K562 (cell line): ENCODE results near the gene MYO16. TPM values are rescaled to one million over a fixed set of nuclear protein-coding genes. Genes with fewer than 3 reads are reported as not detected.

ENCODE experiments used
- ATAC-seq: fragments of 200-7000 bp; cut with Tn5 transposase; 3 replicates; pipeline ENCODE4 v1.9.1; 2020; ENCODE audit warnings: moderate library complexity
- BruUV-seq: library from RNA; stranded (reverse); fragments of 400-500 nt; replicated peaks from 2 replicates; lab custom pipeline; 2021; lab: Mats Ljungman, UMichigan
- CTCF ChIA-PET: fragments of 300-600 bp; formaldehyde crosslinking; extraction: SDS; loops from one replicate; lab custom pipeline; 2021; ENCODE audit warnings: low intra/inter-chr PET ratio; lab: Yijun Ruan, JAX
- POLR2A ChIA-PET: fragments of 300-600, 350-650 bp; sonication (Branson Sonifier 250); formaldehyde crosslinking; extraction: SDS; loops from one replicate; lab custom pipeline; 2021; ENCODE audit warnings: antibody characterized with exemption, inconsistent platforms; lab: Yijun Ruan, JAX
- DNase-seq, 4 experiments: peaks; one replicate each; pipeline versions ENCODE4 v3.0.0 to v3.0.0-alpha.2; 2011 to 2018; ENCODE audit warnings: low spot score in 3 of 4, mixed read lengths in 3 of 4; ENCODE audit errors: extremely low read depth in 1 of 4
- FAIRE-seq: peaks from 2 replicates; lab custom pipeline; 2011; peaks lifted over from hg19 to GRCh38; lab: Jason Lieb, UNC
- H2AFZ ChIP-seq: 2 replicates; pipeline ENCODE4 v1.6.0; 2011; ENCODE audit warnings: low read depth, low read length, control low read depth, inconsistent platforms
- H3K27ac ChIP-seq: fragments of 200-600 bp; 3 replicates; pipeline ENCODE4 v1.8.0; 2011; ENCODE audit warnings: low read depth, mild to moderate bottlenecking, control low read depth, inconsistent platforms, low read length, moderate library complexity, mixed read lengths; ENCODE audit errors: extremely low read depth
- H3K27me3 ChIP-seq, 2 experiments: fragments of 300-600 bp in 1 of 2; 2 replicates in 1 of 2; 3 replicates in 1 of 2; pipeline versions ENCODE4 v1.6.0 to v1.8.0; 2011; ENCODE audit warnings: inconsistent platforms in 2 of 2, low read length in 2 of 2, mild to moderate bottlenecking in 1 of 2, mixed read lengths in 1 of 2, moderate library complexity in 1 of 2; ENCODE audit not compliant: control insufficient read depth in 2 of 2, insufficient read depth in 2 of 2
- H3K36me3 ChIP-seq: fragments of 300-600 bp; 3 replicates; pipeline ENCODE4 v1.8.0; 2011; ENCODE audit warnings: mild to moderate bottlenecking, low read length, inconsistent platforms; ENCODE audit not compliant: control insufficient read depth, insufficient read depth
- H3K4me1 ChIP-seq, 2 experiments: fragments of 200-600 bp in 1 of 2; replicated peaks in 1 of 2; 2 replicates in 1 of 2; 3 replicates in 1 of 2; pipeline versions ENCODE4 v1.5.1 to v1.8.0; 2011; ENCODE audit warnings: inconsistent platforms in 2 of 2, low read length in 2 of 2, mild to moderate bottlenecking in 1 of 2, mixed read lengths in 1 of 2, moderate library complexity in 1 of 2; ENCODE audit not compliant: control insufficient read depth in 2 of 2, insufficient read depth in 2 of 2
- H3K4me2 ChIP-seq: 2 replicates; pipeline ENCODE4 v1.6.1; 2011; ENCODE audit warnings: low read length, control low read depth, inconsistent platforms, mixed read lengths; ENCODE audit not compliant: insufficient read depth
- H3K4me3 ChIP-seq: fragments of 200-600 bp; sonication (generic), shearing (Covaris generic); 2 replicates; pipeline ENCODE4 v1.5.1; 2016; ENCODE audit warnings: control low read depth, inconsistent platforms
- H3K79me2 ChIP-seq: fragments of 200-600 bp; 3 replicates; pipeline ENCODE4 v1.8.0; 2011; ENCODE audit warnings: low read length, inconsistent platforms; ENCODE audit not compliant: control insufficient read depth, insufficient read depth
- H3K9ac ChIP-seq, 2 experiments: 2 replicates each; pipeline versions ENCODE4 v1.6.0 to v1.6.1; 2011; ENCODE audit warnings: low read depth in 2 of 2, low read length in 2 of 2, control low read depth in 1 of 2, inconsistent platforms in 1 of 2, mild to moderate bottlenecking in 1 of 2, mixed read lengths in 1 of 2; ENCODE audit not compliant: insufficient read depth in 1 of 2
- H3K9me1 ChIP-seq: one replicate; pipeline ENCODE4 v1.6.0; 2011; ENCODE audit warnings: inconsistent platforms, mild to moderate bottlenecking, low read length, moderate library complexity; ENCODE audit not compliant: control insufficient read depth, insufficient read depth
- H3K9me3 ChIP-seq: replicated peaks from 2 replicates; pipeline ENCODE4 v1.5.1; 2011; ENCODE audit warnings: low read depth, low read length, inconsistent platforms; ENCODE audit not compliant: control insufficient read depth, insufficient read depth
- H4K20me1 ChIP-seq: replicated peaks from 2 replicates; pipeline ENCODE4 v1.6.1; 2011; ENCODE audit warnings: low read length, inconsistent platforms, mixed read lengths; ENCODE audit not compliant: control insufficient read depth, insufficient read depth
- GTF2A2 ChIP-seq: IDR thresholded peaks from 2 replicates; pipeline ENCODE4 v1.6.1; 2016; ENCODE audit warnings: mild to moderate bottlenecking, missing genetic modification characterization, missing compliant biosample characterization
- HNRNPH1 ChIP-seq: fragments of 200-400 bp; formaldehyde crosslinking; optimal IDR thresholded peaks from 2 replicates; pipeline ENCODE3; 2017; ENCODE audit warnings: low read depth, mild to moderate bottlenecking, low read length, moderate library complexity
- HNRNPL ChIP-seq: fragments of 200-400 bp; formaldehyde crosslinking; IDR thresholded peaks from 2 replicates; pipeline ENCODE4 v1.6.1; 2017; ENCODE audit warnings: low read depth, mild to moderate bottlenecking, low read length
- KAT8 ChIP-seq: fragments of 450-650 bp; IDR thresholded peaks from 2 replicates; pipeline ENCODE4 v1.6.1; 2016; ENCODE audit warnings: low read depth, mild to moderate bottlenecking
- MECOM ChIP-seq: fragments of 250-450 bp; sonication (Bioruptor Pico); IDR thresholded peaks from 2 replicates; pipeline ENCODE4 v1.8.0; 2022; ENCODE audit warnings: inconsistent platforms
- OTX1 ChIP-seq: fragments of 450-650 bp; formaldehyde crosslinking; IDR thresholded peaks from 2 replicates; pipeline ENCODE4 v1.4.0; 2022; ENCODE audit warnings: mild to moderate bottlenecking
- RAD51 ChIP-seq: fragments of 450-650 bp; IDR thresholded peaks from 2 replicates; pipeline ENCODE4 v1.7.1; 2016; ENCODE audit warnings: low read depth, mild to moderate bottlenecking, borderline replicate concordance
- TAL1 ChIP-seq: fragments of 450-650 bp; IDR thresholded peaks from 2 replicates; pipeline ENCODE4 v1.6.1; 2016; ENCODE audit warnings: mild to moderate bottlenecking
- ZKSCAN8 ChIP-seq: fragments of 200-800 bp; sonication (Bioruptor generic); IDR thresholded peaks from 2 replicates; pipeline ENCODE4 v1.6.1; 2016; ENCODE audit warnings: missing genetic modification characterization, missing compliant biosample characterization
- ZNF24 ChIP-seq: fragments of 450-650 bp; IDR thresholded peaks from 2 replicates; pipeline ENCODE4 v1.6.1; 2016
- WGBS: fragments of 100-300 bp; shearing (Covaris generic); methylation state at CpG from one replicate; pipeline ENCODE4 v1.1.6; 2016; ENCODE audit warnings: low coverage, mixed read lengths; ENCODE audit not compliant: insufficient coverage; ENCODE audit errors: missing lambda C conversion rate; 5-methylcytosine and 5-hydroxymethylcytosine counted together
- in situ Hi-C: fragments of 300-500 bp; cut with MboI; formaldehyde crosslinking; loops from 4 replicates; pipeline ENCODE4 v1.15.0; 2018; ENCODE audit warnings: inconsistent platforms, mixed read lengths
- intact Hi-C: fragments of 100-400 bp; cut with micrococcal nuclease; formaldehyde crosslinking; loops from 2 replicates; pipeline ENCODE4 v1.14.2; 2022
- polyA plus RNA-seq, 8 experiments: library from polyadenylated mRNA; depleted of rRNA in 4 of 8; stranded (reverse) in 5 of 8; unstranded in 3 of 8; fragments of >200 nt; fragmentation: Nextera tagmentation in 2 of 8; fragmentation: Illumina TruSeq in 1 of 8; extraction: Ambion mirVana in 2 of 8; extraction: Trizol in 1 of 8; gene quantifications; 2 replicates each; pipeline versions ENCODE4 v1.2.1 to v1.2.3, GENCODE V29; 2011 to 2014; ENCODE audit warnings: inconsistent platforms in 1 of 8, missing spikeins in 1 of 8
- total RNA-seq, 7 experiments: library from RNA; depleted of rRNA in 6 of 7; stranded (reverse); fragments of >200 nt in 6 of 7; fragmentation: Illumina TruSeq in 2 of 7; extraction: Trizol in 2 of 7; gene quantifications; 2 replicates each; pipeline versions ENCODE4 v1.2.1 to v1.2.3, GENCODE V29; 2011 to 2021; ENCODE audit warnings: low replicate concordance in 1 of 7
- TF ChIP-seq, protein P1 (sequence below), 2 experiments: fragments of 450-650 bp; IDR thresholded peaks; 2 replicates each; pipeline ENCODE4 v1.6.1; 2016; ENCODE audit warnings: mild to moderate bottlenecking in 2 of 2, borderline replicate concordance in 1 of 2, low read depth in 1 of 2, moderate library complexity in 1 of 2
- TF ChIP-seq, protein P2 (sequence below): fragments of 250-450 bp; sonication (Bioruptor Pico); IDR thresholded peaks from 2 replicates; pipeline ENCODE4 v1.6.1; 2021; ENCODE audit warnings: mild to moderate bottlenecking
- TF ChIP-seq, protein P3 (sequence below): sonication (generic); formaldehyde crosslinking; IDR thresholded peaks from 2 replicates; pipeline ENCODE4 v1.8.0; 2022; ENCODE audit warnings: missing genetic modification reagents, mild to moderate bottlenecking, moderate library complexity, borderline replicate concordance

The MYO16 gene
- total and polyA plus RNA-seq, 9 of the 15 experiments (the other 6 are each of a cell fraction or from before 2014, with no cell fraction given) = 4.3 to 45.7 (median 12.1) TPM

DNA sequence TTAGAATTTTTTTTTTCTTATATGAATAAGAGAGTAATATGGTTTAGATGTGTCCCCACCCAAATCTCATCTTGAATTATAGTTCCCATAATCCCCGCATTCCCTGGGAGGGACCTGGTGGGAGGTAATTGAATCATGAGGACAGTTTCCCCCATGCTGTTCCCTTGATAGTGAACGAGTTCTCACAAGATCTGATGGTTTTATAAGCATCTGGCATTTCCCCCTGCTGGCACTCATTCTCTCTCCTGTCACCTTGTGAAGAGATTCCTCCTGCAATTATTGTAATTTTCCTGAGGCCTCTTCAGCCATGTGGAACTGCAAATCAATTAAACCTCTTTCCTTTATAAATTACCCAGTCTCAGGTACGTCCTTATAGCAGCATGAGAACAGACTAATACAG lies 205.7 kb downstream of the MYO16 start:
- FAIRE-seq (no peak), DNase-seq (no peak), ATAC-seq (no peak)
- BruUV-seq = no TSS peak
- no peak overlapping the region for H3K27ac ChIP-seq
- no peak overlapping the region for H3K4me3 ChIP-seq
- no peaks in the 10 kb centered on the region for H3K27me3 ChIP-seq
- H3K9me3 ChIP-seq = no peaks in the 10 kb centered on the region; the same call in 1 of the 2 replicates
- no peaks in the 10 kb centered on the region for H3K4me1 ChIP-seq
- in situ Hi-C loops = no loop called here
- H3K4me2 ChIP-seq = no peak overlapping the region
- H3K9ac ChIP-seq = no peak overlapping the region
- no peaks in the 10 kb centered on the region for H4K20me1 ChIP-seq
- intact Hi-C loops = no loop called here
- ChIA-PET CTCF (no interaction called here), POLR2A (no interaction called here)
- no peaks in the 10 kb centered on the region for H3K36me3 ChIP-seq
- H3K79me2 ChIP-seq = no peaks in the 10 kb centered on the region
- no peaks in the 10 kb centered on the region for H3K9me1 ChIP-seq
- TF ChIP-seq, protein P1, sequence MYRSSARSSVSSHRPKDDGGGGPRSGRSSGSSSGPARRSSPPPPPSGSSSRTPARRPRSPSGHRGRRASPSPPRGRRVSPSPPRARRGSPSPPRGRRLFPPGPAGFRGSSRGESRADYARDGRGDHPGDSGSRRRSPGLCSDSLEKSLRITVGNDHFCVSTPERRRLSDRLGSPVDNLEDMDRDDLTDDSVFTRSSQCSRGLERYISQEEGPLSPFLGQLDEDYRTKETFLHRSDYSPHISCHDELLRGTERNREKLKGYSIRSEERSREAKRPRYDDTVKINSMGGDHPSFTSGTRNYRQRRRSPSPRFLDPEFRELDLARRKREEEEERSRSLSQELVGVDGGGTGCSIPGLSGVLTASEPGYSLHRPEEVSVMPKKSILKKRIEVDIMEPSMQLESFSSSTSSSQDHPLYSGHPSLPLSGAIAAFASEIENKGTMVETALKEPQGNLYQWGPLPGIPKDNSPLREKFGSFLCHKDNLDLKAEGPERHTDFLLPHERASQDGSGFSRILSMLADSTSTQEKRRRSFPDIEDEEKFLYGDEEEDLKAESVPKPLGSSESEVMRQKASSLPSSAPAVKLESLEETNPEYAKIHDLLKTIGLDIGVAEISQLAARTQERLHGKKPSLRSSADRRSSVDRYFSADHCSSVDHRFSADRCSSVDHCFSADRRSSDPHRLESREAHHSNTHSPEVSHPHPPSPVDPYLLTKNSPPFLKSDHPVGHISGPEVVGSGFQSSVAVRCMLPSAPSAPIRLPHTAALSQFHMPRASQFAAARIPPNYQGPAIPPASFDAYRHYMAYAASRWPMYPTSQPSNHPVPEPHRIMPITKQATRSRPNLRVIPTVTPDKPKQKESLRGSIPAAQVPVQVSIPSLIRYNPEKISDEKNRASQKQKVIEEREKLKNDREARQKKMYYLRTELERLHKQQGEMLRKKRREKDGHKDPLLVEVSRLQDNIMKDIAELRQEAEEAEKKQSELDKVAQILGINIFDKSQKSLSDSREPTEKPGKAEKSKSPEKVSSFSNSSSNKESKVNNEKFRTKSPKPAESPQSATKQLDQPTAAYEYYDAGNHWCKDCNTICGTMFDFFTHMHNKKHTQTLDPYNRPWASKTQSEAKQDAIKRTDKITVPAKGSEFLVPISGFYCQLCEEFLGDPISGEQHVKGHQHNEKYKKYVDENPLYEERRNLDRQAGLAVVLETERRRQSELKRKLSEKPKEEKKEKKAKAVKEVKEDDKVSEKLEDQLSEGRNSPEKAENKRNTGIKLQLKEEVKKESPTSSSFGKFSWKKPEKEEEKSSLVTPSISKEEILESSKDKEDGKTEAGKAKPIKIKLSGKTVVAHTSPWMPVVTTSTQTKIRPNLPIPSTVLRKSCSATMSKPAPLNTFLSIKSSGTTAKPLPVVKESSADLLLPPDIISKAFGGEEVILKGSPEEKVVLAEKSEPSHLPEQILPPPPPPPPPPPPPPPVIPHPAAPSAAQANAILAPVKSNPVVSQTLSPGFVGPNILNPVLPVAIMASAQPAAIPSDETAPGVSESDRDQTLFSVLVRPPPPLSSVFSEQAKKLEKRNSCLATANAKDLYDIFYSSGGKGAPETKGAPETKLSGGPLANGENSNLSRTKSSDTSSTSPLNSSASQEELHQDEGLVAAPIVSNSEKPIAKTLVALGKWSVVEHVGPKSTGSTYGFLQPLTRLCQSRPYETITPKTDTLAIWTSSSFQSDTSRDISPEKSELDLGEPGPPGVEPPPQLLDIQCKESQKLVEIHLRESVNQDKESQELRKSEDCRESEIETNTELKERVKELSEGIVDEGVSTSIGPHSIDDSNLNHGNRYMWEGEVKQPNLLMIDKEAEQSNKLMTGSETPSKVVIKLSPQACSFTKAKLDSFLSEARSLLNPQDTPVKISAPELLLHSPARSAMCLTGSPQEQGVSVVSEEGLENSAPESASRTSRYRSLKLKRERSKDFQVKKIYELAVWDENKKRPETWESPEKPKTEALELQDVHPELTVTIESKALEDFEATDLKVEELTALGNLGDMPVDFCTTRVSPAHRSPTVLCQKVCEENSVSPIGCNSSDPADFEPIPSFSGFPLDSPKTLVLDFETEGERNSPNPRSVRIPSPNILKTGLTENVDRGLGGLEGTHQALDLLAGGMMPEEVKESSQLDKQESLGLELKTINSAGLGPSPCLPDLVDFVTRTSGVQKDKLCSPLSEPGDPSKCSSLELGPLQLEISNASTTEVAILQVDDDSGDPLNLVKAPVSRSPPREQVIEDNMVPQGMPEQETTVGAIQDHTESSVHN (IDR thresholded peaks at IDR 0.05; ENCODE audit: borderline replicate concordance in 1 of 2, low read depth in 1 of 2) = no peak
- TF ChIP-seq TAL1 = no peak
- no peak for TF ChIP-seq KAT8
- TF ChIP-seq GTF2A2 (tag) = no peak
- no peak for TF ChIP-seq RAD51
- TF ChIP-seq HNRNPL = no peak
- TF ChIP-seq HNRNPH1 = no peak
- TF ChIP-seq ZKSCAN8 (CRISPR knock-in tag) = no peak
- TF ChIP-seq ZNF24 = no peak
- TF ChIP-seq, protein P2, sequence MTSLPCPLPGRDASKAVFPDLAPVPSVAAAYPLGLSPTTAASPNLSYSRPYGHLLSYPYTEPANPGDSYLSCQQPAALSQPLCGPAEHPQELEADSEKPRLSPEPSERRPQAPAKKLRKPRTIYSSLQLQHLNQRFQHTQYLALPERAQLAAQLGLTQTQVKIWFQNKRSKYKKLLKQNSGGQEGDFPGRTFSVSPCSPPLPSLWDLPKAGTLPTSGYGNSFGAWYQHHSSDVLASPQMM (CRISPR knock-in tag) = no peak
- no peak for TF ChIP-seq OTX1 (CRISPR knock-in tag)
- no peak for TF ChIP-seq MECOM (CRISPR knock-in tag)
- TF ChIP-seq, protein P3, sequence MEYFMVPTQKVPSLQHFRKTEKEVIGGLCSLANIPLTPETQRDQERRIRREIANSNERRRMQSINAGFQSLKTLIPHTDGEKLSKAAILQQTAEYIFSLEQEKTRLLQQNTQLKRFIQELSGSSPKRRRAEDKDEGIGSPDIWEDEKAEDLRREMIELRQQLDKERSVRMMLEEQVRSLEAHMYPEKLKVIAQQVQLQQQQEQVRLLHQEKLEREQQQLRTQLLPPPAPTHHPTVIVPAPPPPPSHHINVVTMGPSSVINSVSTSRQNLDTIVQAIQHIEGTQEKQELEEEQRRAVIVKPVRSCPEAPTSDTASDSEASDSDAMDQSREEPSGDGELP = no peak
- WGBS = 48% methylated on average over 3 of the region's 3 CpGs
- H2AFZ ChIP-seq = no peak overlapping the region
